KOPT-K1 (cell line): ENCODE measurements around the gene LRRC8D.

ENCODE experiments used
- H3K27ac ChIP-seq: fragments of 200-600 bp; sonication (generic); 2 replicates; pipeline ENCODE4 v1.5.1; 2016; ENCODE audit warnings: antibody characterized with exemption, mild to moderate bottlenecking, low read depth, low read length; ENCODE audit not compliant: poor library complexity, severe bottlenecking
- H3K36me3 ChIP-seq: fragments of 200-600 bp; sonication (generic); 2 replicates; pipeline ENCODE4 v1.5.1; 2017; ENCODE audit warnings: antibody characterized with exemption, mild to moderate bottlenecking, low read length, moderate library complexity; ENCODE audit not compliant: insufficient read depth
- H3K9me3 ChIP-seq: fragments of 200-600 bp; sonication (generic); 2 replicates; pipeline ENCODE4 v1.5.1; 2017; ENCODE audit warnings: antibody characterized with exemption, low read length, mild to moderate bottlenecking; ENCODE audit not compliant: insufficient read depth, poor library complexity, severe bottlenecking

LRRC8D gene

DNA sequence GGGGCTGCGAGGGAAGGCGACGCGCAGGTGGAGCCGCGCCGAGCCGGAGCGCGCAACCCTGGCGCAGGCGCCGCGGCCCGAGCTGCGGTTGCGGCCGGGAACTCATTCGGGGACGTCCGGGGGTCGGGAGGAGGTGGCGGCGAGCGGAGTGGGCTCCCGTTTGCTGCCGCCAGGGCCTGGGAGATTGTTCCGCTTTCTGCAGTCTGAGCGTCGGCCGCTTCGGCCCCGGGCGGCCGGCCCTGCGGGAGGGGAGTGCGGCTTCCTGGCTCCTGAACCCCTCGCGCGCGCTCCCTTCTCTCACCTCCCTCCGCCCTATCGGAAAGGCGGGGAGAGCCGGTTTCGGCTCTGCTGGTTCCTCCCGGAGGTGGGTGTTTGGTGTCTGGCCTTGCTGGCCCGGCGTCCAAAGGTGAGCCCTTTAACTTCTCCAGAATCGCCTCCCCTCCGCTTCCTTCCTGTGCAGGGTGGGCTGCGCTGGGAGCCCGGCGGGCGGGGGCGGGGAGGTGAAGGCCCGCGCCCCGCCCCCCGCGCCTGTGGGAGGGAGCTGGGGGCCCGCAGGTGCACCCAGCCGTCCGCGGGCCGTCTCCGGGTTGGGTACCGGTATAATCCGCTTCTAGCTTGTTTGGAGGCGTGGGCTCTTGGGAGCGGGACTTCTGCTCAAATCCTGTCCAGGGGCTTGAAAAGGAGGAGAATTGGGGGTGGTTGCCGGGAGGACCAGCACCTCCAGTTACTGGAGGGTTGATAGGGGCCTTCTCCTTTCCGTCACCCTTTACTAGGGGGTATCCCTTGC, 683 bp downstream of the LRRC8D start:
- Histone ChIP-seq H3K36me3 (no peaks in the 10 kb centered on the region), H3K27ac (peak overlapping the region; percentile 85), H3K9me3 (no peaks in the 10 kb centered on the region)

GRCh38 chr1:89822109-89822962, 1.5 kb downstream of the LRRC8D start:
- no peaks in the 10 kb centered on the region for H3K9me3 ChIP-seq
- H3K27ac ChIP-seq: peak overlapping the region; percentile 85

DNA sequence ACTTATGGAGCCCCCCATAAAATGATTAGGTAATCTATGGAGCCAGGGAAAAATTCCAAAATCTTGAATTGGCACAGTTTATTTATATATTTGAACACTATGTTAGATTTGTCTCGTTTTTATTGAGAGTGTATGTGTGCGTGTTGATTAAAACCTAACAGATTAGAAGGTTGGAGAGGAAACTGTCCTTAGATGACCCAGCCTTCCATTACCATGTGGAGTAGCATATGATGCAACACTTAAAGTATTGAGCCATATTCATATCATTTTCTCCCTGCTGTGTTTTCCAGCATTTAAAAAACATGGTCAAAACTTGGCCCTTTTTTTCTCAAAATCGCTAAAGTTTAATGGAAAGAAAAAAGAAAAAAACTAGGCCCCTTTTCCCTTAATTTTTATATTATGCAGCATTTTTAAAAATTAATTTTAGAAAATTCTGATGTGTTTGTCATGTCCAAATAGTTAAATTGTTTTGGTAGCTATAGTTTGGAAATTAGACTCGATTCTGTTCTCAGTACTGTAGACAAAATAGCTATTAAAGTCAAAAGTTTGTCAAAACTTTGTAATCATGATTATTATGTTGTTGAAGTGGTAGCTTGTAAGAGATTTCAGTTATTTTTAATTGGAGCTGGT, 2.3 kb downstream of the LRRC8D start:
- Histone ChIP-seq H3K36me3 (no peaks in the 10 kb centered on the region), H3K27ac (no peak overlapping the region), H3K9me3 (no peaks in the 10 kb centered on the region)

More at GRCh38 chr1:89822109-89822962, 1.5 kb downstream of the LRRC8D start:
- no peaks in the 10 kb centered on the region for H3K36me3 ChIP-seq

GRCh38 chr1:89823679-89824292, 3.0 kb downstream of the LRRC8D start:
- no peaks in the 10 kb centered on the region for H3K9me3 ChIP-seq
- no peaks in the 10 kb centered on the region for H3K36me3 ChIP-seq
- H3K27ac ChIP-seq: no peak overlapping the region

DNA sequence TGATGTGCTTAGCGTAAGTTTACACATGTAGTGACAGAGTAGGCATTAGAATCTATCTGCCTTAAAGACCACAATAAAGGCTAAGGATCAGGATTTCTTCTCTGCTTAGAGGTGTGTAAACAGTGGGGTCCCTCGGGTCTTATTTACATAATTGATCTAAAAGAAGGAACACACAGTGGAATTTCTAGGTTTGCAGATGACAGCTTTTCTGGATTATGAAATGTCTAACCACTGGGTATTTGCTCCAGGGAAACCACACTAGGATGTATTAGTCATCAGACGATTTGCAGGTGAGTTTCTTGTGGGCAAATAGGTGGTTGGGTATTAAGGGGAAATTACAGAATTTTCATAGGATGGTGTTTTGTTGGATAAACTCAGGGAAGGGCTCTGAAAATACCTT, 5.8 kb downstream of the LRRC8D start:
- H3K36me3 ChIP-seq: no peaks in the 10 kb centered on the region
- no peak overlapping the region for H3K27ac ChIP-seq
- H3K9me3 ChIP-seq: no peaks in the 10 kb centered on the region

DNA sequence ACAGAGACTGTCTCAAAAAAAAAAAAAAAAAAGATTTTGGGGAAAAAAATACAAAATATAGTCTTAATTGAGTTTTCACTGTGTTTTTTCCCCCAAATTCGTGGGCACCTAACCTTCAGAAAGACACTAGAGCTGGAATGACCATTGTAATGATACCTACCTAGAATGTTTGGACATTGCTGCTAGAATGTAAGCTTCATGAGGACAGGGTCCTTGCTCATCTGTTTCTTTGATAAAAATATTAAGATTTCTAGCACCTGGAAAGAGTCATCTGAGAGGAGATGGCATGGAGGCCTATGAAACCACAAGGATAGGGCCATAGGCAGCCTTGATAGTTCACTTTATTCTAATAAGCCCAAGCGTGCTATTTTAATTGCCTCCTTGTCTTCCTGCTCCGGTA, 6.5 kb downstream of the LRRC8D start:
- H3K36me3 ChIP-seq: no peaks in the 10 kb centered on the region
- H3K27ac ChIP-seq: no peak overlapping the region
- H3K9me3 ChIP-seq: no peaks in the 10 kb centered on the region

DNA sequence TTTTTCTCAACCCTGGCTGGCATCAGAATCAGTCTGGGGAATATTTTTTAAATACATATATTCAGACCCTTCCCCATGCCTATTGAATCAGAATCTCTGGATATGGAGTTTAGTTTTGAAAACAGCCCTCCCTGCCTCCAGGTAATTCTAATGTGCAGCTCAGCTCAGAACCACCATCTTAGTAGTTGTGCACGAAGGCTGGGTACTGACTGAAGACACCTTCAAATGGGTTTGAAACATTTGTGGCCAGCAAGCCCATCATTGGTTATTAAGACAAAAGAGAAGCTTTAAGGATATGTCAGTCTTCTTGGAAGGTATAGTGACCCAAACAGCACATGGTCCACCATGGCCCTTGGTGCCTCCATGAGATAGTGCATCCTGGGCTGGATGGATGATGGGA, 7.1 kb downstream of the LRRC8D start:
- Histone ChIP-seq H3K9me3 (no peaks in the 10 kb centered on the region), H3K27ac (no peak overlapping the region), H3K36me3 (no peaks in the 10 kb centered on the region)

GRCh38 chr1:89829186-89829585, 8.4 kb downstream of the LRRC8D start:
- H3K27ac ChIP-seq: no peak overlapping the region
- no peaks in the 10 kb centered on the region for H3K36me3 ChIP-seq
- no peaks in the 10 kb centered on the region for H3K9me3 ChIP-seq

DNA sequence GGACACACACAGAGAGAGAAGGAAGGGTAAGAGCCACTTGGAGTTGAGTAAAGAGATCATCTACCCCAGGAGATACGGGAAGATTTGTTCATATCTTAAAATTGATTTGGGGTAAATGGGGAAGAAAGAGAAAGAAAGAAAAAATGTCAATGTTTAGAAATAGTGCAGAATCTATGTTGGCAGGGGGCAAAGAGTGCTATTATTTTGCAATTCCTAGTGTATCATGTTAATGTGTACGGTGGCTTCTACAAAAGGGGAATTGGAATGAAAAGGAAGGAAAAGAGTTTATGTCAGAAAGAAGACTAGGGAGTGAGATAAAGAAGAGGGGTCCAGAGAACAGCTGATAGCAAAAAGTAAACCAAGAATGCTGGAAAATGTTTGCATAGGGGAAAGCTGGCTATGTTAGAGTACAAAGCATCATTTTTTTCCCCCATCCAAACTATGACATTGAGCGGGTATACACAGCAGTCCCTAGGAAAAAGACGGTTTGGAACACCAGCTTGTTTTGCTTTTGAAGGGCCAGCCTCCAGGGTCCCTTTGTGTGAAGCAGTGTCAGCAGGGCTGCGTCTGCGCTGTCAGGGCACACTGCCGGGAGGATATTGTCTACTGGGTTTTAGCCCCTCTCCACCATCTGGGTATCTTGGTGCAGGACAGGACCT, 10.8 kb downstream of the LRRC8D start:
- Histone ChIP-seq H3K9me3 (no peaks in the 10 kb centered on the region), H3K27ac (no peak overlapping the region), H3K36me3 (no peaks in the 10 kb centered on the region)

DNA sequence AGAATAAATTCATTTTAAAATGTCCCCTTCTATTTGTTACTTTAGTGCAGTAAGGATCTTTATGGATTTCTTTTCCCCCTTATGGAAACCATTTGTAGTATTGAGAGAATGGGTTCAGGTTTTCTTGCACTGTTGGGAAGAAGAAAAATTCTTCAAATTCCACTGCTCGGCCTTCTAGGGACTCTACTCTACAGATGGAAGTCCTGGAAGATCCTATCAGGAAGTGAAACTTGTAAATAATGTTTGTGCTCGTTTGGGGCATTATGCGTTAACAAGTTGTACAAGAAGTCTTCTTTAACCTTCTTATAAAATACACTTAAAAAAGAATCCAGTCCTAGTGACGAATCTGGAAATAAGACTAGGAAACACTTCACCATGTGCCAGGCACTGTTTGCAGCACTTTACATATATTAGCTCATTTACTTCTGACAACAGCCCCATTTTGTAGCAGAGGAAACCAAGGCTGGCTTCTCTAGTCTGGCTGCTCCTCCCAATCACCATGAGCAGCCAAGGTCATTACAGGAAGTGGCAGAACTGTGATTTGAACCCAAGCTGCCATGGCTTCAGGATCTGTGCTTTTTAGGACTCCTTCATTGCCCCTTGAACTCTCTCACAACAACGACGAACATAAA, 11.8 kb downstream of the LRRC8D start:
- Histone ChIP-seq H3K9me3 (no peaks in the 10 kb centered on the region), H3K36me3 (no peaks in the 10 kb centered on the region), H3K27ac (no peak overlapping the region)

- no peaks in the 10 kb centered on the region for H3K9me3 ChIP-seq
- no peaks in the 10 kb centered on the region for H3K36me3 ChIP-seq
- H3K27ac ChIP-seq: no peak overlapping the region
Measured at GRCh38 chr1:89833183-89834082, 12.6 kb downstream of the LRRC8D start.

GRCh38 chr1:89834083-89834704, 13.4 kb downstream of the LRRC8D start:
- H3K9me3 ChIP-seq: no peaks in the 10 kb centered on the region
- no peaks in the 10 kb centered on the region for H3K36me3 ChIP-seq
- H3K27ac ChIP-seq: no peak overlapping the region
